ENCODE results near the gene NINJ2.

The NINJ2 gene

DNA sequence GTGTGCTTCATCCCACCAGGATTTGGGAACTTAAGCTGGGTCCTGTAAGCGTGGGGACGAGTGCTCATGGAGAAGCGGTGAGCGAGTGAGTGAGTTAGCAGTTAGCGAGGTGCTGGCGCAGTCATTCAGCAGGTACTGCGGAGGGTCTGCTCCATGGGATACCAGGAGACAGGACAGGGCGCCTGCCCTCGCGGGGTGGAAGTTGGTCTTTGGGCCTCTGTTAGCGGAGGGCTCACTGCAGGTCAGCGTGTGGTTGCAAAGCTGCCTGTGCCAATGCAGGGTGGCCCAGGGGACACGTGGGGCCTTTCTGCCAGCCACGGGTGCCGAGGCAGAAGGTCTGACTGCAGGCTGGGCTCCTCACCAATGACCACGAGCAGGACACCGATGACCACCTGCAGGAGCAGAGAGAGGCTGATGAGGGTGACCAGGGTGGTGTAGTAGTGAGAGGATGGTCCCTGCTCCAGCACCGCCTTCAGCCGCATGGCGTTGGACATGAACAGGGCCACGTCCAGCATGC lies 97.6 kb downstream of the NINJ2 start:
- no peak for DNase-seq

DNA sequence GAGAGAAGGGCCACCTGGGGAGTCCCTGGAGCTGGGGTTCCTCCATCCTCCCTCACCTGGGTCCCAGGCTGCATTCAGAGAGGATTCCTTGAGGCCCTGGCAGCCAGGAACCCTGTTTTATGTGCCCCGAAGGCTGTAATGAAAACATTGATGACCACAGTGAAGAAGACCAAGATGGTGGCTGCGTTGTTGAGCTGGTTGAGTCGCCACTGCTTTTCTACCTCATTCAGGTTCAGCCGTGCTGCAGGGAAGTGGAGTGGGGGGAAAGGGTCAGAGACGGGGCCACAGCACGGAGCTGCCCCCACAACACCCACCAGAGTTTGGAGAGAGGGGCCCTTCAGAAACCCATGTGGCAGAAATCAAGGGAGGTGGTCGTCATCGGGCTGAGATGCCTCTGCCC lies 98.1 kb downstream of the NINJ2 start:
- DNase-seq = no peak

DNA sequence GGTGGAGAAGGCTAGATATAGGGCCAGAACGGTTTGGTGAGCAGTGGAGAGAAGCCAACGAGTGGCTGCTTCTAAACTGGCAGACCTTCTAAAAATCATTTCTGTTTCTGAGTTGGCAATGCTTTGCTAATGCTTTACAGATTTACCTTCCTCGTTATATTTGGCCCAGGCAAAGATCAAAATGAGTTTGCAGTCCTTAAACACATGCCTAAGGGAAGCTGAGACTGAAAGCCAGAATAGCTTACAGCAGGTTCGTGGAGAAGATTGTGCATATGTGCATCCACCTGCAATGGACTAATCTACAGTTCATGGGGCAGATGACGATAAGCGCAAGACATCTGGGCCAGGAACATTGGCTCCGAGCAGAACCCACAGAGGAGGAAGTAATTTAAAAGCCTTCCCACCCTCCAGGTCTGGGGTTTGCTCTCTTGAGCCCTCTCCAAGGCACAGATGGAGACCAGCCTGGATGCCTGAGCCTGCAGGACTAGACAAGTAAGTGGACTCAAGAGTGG lies 99.4 kb downstream of the NINJ2 start:
- no peak for DNase-seq

DNA sequence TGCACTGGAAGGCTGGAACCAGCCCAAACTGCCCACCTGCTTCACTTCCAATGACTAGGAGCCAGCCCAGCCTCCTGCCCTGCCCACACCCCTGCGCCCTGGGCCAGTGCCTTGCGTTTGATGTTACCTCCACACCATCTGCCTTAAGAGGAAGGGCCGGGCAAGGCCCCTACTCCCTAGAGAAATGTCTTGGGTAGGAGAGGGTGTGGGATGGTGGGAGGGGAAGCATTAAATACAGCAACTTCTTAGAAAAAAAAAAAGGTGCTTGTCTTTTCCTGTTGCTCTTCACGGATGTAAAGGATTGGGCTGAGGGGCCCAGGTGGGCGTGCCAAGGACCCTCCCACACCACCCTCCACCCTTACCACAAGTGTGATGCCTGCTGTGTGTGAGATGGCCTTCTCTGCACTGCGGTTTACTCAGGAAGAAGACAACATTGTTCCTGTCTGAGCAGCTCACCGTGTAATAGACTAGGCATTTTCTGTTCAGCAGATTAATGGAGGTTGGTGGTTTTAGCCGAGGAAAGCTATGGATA lies 99.9 kb downstream of the NINJ2 start:
- no peak for DNase-seq

DNA sequence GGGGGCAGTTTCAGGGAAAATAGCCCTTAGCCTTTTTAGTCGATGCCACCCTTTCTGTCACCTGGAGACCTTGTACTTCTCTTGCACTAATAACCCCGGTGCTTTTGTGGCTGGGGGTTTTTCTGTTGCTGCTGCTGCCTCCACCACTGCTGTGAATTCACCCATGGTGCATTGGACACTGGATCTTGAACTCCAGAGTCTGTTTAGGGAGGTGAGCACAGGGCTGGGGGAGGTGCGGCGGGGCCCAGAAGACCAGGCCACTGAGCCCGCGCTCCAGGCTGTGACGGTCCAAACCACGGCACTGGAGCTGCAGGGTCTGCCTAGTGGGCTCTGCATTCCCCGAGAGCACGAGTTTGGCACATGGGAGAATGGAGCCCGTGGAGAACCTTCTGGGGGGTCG lies 100.6 kb downstream of the NINJ2 start:
- no peak for DNase-seq

DNA sequence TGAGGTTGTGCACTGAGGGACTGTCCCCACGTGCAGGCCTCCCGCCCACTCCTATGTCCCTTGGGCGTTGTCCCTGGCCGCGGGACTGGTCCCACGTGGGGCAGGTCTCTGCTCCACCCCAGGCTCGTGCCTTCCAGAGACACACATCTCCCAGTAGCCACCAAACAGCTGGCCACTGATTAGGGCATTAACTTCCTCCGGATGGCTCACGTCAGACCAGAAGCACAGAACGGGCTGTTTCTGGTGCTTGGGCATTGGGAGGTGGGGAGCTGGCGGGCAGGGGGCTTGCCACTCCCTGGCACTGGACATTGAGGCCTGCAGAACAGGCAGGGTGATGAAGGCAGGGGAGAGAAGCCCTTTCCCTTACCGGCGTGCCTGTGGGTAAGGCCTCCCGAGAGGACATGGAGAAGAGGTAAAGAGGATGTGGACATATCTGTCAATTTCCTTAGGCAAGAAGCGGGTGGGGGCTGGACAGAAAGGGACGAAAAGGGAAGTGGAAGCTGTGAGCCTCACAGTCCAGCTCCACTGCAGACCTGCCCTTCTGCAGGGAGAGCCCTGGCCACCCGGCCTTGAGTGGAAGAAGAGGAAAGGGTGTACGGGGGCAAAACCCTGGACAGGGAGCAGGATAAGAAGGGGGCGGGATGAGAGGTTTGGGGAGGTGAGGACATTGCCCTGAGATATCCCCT lies 101.2 kb downstream of the NINJ2 start:
- DNase-seq = peak; percentile 86

DNA sequence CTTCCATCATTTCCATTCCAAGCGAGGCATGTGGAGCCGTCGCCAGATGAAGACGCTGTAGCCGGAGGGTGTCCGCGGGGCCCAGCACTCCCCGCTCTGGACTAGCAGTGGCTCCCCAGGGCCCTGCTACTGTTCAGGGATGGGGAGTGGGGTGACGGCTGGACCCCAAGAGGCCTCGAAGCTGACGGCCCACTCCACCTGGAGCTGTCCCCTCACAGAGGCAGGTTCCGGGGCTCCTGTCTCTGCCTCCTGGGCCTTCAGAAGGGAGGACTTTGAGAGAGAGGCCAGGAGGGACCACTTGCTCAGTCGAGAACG lies 101.9 kb downstream of the NINJ2 start:
- DNase-seq = no peak

DNA sequence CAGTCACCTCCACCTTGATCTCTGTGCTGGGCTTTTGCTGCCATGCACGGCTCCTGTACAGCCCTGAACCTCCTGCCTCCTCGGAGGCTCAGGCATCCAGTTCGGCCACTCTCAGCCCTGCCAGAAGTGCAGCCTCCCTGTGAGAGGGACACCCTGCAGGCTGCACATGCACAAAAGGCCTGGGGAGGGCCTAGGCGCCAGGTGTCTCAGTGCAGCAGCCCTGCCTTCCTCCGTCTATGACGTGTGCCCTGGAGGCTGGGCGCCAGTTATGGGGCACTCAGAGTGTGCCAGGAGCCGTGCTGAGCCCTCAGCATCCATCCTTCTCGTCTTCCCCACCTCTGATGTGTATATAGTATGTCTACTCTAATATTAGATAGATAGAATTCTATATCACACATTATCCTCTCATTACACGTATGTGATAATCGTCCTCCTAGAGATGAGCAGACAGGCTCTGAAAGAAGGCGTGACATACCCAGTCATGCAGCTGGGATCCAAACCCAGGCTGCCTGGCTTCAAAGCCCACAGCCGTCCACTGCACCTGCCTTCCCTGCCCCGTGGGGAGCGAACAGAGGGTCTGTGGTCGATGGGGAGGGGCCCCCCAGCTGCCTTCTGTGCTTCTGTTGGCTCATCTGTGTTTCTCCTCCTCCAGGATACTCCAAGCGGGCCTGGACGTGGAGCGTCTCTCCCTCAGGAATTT lies 102.4 kb downstream of the NINJ2 start:
- no peak for DNase-seq

DNA sequence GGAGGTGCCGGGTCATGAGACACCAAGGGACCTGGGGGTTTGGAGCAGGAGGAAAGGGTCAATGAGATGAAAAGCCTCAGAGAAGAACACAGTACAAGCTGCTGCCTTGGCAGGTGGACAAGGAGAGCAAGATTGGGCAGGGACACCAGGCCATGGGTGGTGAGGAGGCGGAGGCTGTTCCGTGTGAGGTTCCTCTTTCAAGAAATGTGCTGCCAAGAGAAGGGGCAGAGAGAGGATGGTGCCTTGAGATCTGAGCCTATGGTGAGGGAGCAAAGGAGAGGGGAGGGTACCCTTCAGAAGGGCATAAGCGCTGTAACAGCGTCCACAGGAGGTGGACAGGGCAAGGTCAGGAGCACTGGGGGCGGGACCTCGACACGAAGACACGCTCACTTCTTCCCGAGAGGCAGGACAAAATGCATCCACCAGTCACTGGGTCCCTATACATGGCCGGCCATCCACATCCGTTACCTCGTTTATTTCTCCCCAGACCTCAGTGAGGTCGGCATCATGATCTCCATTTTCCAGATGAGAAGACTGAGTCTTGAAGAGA lies 103.3 kb downstream of the NINJ2 start:
- peak; percentile 38 to 50 for DNase-seq

DNA sequence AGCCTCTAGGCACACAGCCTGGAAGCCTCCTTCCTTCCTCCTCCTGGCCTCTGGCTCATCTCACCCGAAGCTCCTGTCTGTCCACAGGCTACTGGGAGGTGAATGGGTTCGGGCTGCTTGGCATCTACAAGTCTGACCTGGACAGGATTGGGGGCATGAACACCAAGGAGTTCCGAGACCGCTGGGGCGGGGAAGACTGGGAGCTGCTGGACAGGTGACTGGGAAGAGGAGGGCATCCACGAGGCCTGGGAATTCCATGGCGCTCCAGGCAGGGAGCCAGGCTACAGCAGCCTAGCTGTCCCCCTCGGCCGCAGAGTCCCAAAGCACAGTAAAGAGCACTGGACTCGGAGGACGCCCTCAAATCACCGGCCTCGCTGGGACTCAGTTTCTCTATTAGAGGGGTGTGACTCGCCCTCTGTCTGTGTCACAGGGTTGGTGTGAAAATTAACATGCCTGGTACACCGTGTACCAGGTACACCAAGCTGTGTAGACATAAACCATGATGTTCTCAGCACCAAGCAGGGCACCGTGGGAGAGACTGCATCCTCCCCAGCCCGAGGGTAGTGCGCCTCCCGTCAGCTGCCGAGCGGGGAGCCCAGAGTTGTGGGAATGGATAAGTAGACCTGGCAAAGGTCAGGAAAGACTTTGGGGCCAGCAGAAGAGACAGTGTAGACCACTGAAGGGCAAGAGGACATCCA lies 103.9 kb downstream of the NINJ2 start:
- DNase-seq = no peak

DNA sequence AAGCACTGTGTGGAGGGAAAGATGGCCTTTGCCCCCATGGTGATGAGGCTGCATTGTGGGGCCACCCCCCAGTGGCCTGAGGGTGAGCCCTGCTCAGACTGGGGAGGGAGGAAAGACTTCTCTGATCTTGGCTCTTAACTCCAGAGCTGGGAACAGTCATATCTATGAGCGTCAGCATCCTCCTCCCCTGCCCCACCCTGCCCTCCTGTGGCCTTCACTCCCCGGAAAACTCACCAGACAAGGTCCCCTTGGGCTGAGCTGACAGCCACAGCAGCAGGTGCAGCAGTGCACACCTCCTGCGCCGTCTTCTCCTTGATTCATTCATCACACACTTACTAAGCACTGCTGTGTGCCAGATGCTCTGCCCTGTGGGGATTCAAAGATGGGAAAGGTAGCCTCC lies 104.7 kb downstream of the NINJ2 start:
- DNase-seq = no peak

DNA sequence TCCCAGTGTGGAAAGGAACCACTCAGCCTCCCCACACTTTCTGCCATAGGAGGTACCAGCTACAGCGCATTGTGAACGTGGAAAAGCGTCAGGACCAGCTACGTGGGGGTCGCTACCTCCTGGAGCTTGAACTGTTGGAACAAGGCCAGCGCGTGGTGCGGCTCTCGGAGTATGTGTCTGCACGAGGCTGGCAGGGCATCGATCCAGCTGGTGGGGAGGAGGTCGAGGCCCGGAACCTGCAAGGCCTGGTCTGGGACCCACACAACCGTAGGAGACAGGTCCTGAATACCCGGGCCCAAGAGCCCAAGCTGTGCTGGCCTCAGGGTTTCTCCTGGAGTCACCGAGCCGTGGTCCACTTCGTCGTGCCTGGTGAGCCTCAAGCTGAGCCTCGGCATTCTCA lies 106.7 kb downstream of the NINJ2 start:
- no peak for DNase-seq

DNA sequence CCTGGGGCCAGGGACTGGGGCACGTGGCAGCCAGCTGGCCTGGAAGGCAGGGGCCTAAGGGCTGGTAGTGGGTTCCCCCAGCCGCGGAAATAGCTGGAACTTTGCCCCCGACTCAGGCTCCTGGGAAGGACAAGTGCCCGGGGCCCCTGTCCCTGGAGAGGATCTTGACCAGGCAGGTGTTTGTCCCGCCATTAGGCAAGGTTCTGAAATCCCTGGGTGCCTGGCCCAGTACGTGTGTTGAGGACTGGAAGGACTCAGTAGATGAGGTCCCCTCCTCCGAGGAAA lies 109.3 kb downstream of the NINJ2 start:
- no peak for DNase-seq

DNA sequence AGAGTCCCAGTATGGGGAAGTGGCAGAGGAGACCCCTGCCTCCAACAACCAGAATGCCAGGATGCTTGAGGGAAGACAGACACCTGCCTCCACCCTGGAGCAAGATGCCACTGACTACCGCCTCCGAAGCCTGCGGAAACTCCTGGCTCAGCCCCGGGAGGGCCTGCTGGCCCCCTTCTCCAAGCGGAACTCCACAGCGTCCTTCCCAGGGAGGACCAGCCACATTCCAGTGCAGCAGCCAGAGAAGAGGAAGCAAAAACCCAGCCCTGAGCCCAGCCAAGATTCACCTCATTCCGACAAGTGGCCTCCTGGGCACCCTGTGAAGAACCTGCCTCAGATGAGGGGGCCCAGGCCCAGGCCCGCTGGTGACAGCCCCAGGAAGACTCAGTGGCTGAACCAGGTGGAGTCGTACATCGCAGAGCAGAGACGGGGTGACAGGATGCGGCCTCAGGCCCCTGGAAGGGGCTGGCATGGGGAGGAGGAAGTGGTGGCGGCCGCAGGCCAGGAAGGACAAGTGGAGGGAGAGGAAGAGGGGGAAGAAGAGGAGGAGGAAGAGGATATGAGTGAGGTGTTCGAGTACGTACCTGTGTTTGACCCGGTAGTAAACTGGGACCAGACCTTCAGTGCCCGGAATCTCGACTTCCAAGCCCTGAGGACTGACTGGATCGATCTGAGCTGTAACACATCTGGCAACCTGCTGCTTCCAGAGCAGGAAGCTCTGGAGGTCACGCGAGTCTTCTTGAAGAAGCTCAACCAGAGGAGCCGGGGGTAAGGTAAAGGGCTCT lies 109.8 kb downstream of the NINJ2 start:
- no peak for DNase-seq

DNA sequence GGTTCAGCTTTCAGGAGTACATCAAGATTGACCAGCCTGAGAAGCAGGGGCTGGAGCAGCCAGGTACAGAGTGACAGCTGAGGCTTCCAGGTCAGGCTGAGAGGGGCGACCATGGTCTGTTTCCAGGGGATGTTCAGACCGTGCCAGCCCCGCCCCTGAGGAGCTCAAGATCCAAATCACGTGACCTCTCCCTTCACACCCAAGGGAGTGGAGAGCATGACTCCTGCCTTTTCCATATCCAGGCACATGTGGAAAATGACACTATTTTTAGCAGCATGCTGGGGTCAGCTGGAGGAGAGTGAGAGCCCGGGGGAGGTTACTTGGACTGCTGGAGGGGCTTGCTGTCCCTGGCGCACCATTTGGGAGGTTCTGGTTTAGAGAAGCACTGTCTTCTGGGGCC lies 110.8 kb downstream of the NINJ2 start:
- no peak for DNase-seq

DNA sequence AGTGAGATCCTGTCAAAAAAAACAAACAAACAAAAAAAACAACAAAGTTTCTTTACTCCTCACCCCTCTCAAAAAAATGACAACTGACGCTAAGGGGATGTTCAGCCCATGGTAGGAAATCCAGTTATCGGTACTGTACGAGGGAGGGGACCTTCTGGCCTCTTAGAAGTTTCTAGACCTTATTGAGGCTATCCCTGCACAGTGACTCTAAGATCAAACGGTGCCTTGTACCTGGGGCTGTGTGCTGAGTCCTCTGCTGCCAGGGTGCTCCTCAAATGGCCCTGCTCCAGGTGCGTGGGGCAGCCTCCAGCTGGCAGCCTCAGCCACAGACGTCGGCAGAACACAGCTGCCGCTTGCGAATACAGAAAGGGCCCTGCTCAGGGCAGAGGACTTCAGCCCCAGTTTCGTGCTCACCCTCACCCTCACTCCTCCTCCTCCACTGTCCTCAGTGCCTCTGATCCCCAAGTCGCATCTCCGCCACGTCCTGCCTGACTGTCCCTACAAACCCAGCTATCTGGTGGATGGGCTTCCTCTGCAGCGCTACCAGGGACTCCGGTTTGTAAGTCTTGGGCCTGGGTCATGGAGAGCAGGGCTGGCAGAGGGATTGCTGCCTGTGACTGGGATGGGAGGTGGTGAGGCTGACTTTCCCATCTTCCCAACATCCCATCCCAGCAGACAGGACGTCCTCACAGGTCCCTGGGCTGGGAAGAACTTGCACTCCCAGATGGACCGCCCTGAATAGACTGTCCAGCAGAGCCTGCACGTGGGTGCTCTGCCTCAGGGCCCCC lies 112.6 kb downstream of the NINJ2 start:
- no peak for DNase-seq

DNA sequence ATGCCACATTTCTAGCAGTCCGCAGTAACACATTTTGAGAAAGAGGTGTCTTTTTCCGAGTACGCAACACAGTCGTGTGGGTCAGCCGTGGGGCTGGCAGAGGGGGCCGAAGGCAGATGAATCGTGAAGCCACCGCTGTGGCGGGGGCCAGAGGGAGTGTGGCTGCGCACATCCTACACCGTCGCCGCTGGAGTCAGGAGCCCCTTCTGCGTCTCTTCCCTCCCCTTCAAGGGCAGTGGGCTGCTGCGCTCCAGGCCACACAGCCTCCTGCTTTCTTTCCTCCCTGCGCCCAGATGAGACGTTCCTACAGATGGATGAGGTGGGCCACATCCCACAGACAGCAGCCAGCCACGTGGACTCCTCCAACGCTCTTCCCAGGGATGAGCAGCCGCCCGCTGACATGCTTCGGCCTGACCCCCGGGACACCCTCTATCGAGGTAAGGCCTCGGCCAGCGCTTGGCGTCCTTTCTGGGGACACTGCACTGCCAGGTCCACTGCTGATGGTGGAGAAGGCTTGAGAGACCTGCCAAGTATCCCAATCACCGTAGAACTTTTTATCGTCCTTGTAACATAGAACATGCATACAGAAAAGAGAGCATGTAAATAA lies 113.7 kb downstream of the NINJ2 start:
- no peak for DNase-seq

DNA sequence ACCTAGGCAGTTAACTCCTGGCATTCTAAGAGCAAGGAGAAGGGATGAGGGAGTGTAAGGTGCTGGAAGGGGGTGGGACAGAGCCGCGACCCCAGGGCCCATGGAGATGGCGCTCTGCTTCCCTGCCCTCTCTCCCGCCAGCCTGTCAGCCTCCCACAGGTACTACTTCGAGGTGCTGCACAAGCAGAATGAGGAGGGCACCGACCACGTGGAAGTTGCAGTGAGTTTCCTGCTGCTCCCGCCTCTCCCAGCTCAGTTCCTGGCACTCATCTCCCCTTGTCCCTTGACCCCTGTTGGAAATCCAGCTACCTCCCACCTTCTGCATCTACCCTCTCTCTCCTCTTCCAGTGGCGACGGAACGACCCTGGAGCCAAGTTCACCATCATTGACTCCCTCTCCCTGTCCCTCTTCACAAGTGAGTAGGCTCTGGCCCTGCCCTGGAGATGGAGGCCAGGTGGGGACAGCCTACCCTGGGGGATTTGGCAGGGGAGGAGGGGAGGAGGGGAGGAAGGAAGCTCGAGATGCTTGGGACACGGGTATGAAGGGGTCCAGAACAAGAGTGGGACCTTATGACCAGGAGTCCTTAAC lies 115.3 kb downstream of the NINJ2 start:
- no peak for DNase-seq

DNA sequence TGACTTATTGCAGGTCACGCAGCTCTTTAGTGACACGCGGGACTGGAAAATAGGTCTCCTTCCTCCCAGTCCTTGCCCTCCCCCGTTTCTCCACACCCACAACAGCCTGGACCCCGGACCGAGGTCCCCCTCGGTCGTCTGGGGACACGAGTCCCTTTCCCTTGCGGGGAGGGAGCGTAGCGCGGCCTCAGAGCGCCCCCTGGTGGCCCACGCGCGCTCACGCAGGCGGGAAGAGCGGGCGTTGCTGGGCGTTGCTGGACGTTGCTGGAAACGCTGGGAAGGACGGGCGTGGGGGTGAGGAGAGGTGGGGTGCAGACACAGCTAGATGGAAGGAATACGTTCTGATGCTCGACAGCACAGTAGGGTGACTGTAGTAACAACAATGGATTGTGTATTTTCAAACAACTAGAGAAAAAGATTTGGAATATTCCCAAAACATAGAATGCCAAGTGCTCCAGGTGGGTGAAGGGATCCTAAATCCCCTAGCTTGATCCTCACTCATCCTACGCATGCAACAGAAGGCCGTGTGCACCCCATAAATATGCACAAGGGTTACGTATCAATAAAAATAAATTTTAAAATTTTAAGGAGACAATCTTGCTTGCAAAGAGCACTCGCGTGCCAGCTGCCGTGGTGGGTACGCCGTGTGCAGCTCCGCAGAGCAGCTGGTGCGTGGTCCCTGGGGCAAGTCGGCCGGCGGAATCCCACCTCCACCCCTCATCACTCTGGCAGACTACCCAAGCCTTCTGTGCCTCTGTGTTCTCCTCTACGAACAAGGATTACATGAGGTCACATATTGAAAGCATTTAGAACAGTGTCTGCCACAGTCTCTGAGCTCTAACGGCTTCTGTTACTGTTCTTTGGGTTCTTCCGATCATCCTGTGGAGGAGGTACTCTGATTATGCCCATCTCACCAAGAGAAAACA lies 116.1 kb downstream of the NINJ2 start:
- peak; percentile 44 to 84 for DNase-seq

Measured in inflammatory macrophage treated with lipopolysaccharide for 1 hour (primary cell).